ENCODE measurements around the gene CYLD. TPM values are rescaled to one million over a fixed set of nuclear protein-coding genes. Genes with fewer than 3 reads are reported as not detected.

Gene CYLD
- total RNA-seq, 1 donor from 2014 or later: 33.9 TPM

DNA sequence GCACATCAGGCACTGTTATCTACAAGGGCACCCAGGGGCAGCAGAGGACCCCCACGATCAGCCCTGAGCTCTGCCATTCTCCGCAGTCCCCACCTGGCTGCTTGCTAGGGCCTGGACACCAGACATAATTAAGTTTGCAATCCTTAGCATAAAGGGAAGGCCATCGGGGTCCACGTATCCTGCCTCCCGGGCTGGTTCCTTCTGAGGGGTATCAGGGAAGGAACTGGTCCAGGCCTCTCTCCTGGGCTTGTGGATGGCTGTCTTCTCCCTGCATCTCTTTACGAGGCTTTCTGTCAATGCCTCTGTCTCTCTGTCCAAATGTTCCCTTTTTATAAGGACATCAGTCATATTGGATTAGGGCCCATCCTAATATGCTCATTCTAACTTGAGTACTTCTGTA, 77.8 kb downstream of the CYLD start:
- no peaks in the 10 kb centered on the region for H3K4me1 ChIP-seq
- intact Hi-C loops (cut with DNase I): no loop called here
- H3K27me3 ChIP-seq: no peaks in the 10 kb centered on the region
- DNase-seq (ENCODE audit: extremely low spot score in 2 of 2): peak in 1 of 2 donors; percentile 11
- H3K27ac ChIP-seq: no peak overlapping the region
- H3K9me3 ChIP-seq: no peaks in the 10 kb centered on the region
- H3K36me3 ChIP-seq: no peaks in the 10 kb centered on the region
- no peak overlapping the region for H3K4me3 ChIP-seq
- TF ChIP-seq POLR2A (IDR thresholded peaks at IDR 0.05) (no peak), POLR2AphosphoS5 (IDR thresholded peaks at IDR 0.05; ENCODE audit: insufficient read depth in 1 of 2, low read depth in 1 of 2) (no peak)
- TF ChIP-seq, protein P1, sequence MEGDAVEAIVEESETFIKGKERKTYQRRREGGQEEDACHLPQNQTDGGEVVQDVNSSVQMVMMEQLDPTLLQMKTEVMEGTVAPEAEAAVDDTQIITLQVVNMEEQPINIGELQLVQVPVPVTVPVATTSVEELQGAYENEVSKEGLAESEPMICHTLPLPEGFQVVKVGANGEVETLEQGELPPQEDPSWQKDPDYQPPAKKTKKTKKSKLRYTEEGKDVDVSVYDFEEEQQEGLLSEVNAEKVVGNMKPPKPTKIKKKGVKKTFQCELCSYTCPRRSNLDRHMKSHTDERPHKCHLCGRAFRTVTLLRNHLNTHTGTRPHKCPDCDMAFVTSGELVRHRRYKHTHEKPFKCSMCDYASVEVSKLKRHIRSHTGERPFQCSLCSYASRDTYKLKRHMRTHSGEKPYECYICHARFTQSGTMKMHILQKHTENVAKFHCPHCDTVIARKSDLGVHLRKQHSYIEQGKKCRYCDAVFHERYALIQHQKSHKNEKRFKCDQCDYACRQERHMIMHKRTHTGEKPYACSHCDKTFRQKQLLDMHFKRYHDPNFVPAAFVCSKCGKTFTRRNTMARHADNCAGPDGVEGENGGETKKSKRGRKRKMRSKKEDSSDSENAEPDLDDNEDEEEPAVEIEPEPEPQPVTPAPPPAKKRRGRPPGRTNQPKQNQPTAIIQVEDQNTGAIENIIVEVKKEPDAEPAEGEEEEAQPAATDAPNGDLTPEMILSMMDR (IDR thresholded peaks at IDR 0.05): no peak

DNA sequence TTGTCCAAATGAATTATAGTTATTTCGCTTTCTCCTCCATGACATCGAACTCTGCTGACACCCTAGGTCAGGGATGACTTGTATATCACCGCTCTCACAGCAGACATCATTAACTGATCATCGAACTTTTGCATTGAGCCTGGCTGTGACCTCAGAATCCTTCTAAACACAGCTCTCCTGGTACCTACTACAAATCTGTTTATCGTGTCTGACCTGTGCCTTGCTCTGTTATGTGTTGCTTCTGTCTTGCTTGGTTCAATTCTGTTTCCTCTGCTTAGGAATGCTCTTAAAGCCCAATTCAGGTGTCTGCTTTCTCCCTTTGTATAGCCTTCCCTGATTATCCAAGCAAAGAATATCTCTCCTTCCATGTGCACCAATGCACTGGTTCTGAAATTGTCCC, 78.3 kb downstream of the CYLD start:
- TF ChIP-seq POLR2A (IDR thresholded peaks at IDR 0.05) (no peak), POLR2AphosphoS5 (IDR thresholded peaks at IDR 0.05; ENCODE audit: insufficient read depth in 1 of 2, low read depth in 1 of 2) (no peak)
- TF ChIP-seq, protein P1 (IDR thresholded peaks at IDR 0.05): no peak
- Histone ChIP-seq H3K36me3 (no peaks in the 10 kb centered on the region), H3K27me3 (no peaks in the 10 kb centered on the region), H3K9me3 (no peaks in the 10 kb centered on the region), H3K4me1 (no peaks in the 10 kb centered on the region), H3K27ac (no peak overlapping the region), H3K4me3 (no peak overlapping the region)
- DNase-seq (ENCODE audit: extremely low spot score in 2 of 2): peak in 1 of 2 donors; percentile 25
- intact Hi-C loops (cut with DNase I): no loop called here

DNA sequence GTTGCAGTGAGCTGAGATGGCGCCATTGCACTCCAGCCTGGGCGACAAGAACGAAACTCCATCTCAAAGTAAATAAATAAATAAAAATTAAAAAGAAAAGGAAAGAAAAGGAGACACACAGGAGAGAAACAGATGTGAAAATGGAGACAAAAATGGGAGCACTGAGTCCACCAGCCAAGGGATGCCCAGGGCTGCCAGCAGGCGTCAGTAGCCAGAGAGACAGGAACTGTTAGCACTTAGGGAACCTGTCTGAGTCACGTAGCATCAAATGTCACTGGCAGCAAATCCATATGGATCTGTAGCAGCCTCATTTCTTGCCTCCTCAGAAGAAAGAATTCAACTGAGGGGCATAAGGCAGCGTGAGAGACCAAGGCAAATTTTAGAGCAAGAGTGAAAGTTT, 79.7 kb downstream of the CYLD start:
- intact Hi-C loops (cut with DNase I): no loop called here
- TF ChIP-seq, protein P1 (IDR thresholded peaks at IDR 0.05): no peak
- TF ChIP-seq POLR2AphosphoS5 (IDR thresholded peaks at IDR 0.05; ENCODE audit: insufficient read depth in 1 of 2, low read depth in 1 of 2): no peak
- TF ChIP-seq POLR2A (IDR thresholded peaks at IDR 0.05): no peak
- Histone ChIP-seq H3K9me3 (no peaks in the 10 kb centered on the region), H3K27ac (no peak overlapping the region), H3K4me1 (no peaks in the 10 kb centered on the region), H3K4me3 (no peak overlapping the region), H3K36me3 (no peaks in the 10 kb centered on the region), H3K27me3 (no peaks in the 10 kb centered on the region)
- DNase-seq (ENCODE audit: extremely low spot score in 2 of 2): peak in 1 of 2 donors; percentile 13

DNA sequence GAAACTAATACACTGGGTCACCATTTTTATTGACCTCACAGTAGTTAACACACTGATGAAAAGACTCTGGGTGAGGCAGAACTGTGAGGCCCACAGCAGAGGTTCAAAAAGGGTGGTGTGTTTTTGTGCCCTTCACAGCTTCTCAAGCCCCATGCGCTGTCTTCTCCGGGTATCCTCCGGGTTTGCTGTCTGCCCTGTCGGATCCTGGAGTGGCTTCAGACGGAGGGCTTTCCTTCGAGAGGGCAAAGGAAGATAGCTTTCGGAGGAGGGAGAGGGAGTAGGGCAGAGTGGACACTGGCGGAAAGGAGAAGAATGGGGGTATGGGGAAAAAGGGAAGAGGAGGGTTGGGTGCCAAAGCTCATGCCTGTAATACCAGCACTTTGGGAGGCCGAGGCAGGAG, 80.8 kb downstream of the CYLD start:
- TF ChIP-seq, protein P1 (IDR thresholded peaks at IDR 0.05): no peak
- TF ChIP-seq POLR2AphosphoS5 (IDR thresholded peaks at IDR 0.05; ENCODE audit: insufficient read depth in 1 of 2, low read depth in 1 of 2) (no peak), POLR2A (IDR thresholded peaks at IDR 0.05) (no peak)
- Histone ChIP-seq H3K4me3 (no peak overlapping the region), H3K4me1 (no peaks in the 10 kb centered on the region), H3K27me3 (no peaks in the 10 kb centered on the region), H3K27ac (no peak overlapping the region), H3K36me3 (no peaks in the 10 kb centered on the region), H3K9me3 (no peaks in the 10 kb centered on the region)
- DNase-seq (ENCODE audit: extremely low spot score in 2 of 2): peak in 1 of 2 donors; percentile 72
- intact Hi-C loops (cut with DNase I): no loop called here

DNA sequence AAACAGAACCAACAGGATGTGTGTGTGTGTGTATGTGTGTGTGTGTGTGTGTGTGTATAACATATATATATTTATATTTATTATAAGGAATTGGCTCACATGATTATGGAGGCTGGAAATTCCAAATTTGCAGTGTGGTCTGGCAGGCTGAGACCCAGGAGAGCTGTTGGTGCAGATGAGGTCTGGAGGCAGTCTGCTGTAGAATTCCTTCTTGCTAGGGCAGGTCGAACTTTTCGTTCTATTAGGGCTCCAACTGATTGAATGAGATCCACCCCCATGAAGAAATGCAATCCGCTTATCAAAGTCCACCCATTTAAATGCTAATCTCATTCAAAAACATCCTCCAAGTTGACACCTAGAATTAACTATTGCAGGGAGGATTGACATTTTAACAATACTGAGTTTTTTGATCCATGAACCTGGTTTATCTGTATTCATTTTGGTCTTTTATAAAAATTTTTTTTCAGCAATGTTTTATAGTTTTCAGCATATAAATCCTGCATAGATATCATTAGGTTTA, 85.0 kb downstream of the CYLD start:
- intact Hi-C loops (cut with DNase I): no loop called here

More for the DNA sequence above, 85.0 kb downstream of the CYLD start:
- no peaks in the 10 kb centered on the region for H3K9me3 ChIP-seq
- no peak overlapping the region for H3K27ac ChIP-seq
- no peaks in the 10 kb centered on the region for H3K36me3 ChIP-seq
- no peak for DNase-seq (ENCODE audit: extremely low spot score in 2 of 2)
- no peaks in the 10 kb centered on the region for H3K27me3 ChIP-seq
- TF ChIP-seq, protein P1 (IDR thresholded peaks at IDR 0.05): no peak
- no peak for TF ChIP-seq POLR2AphosphoS5 (IDR thresholded peaks at IDR 0.05; ENCODE audit: insufficient read depth in 1 of 2, low read depth in 1 of 2)
- TF ChIP-seq POLR2A (IDR thresholded peaks at IDR 0.05): no peak
- H3K4me1 ChIP-seq: no peaks in the 10 kb centered on the region
- H3K4me3 ChIP-seq: no peak overlapping the region

Data from vagina (tissue), 2 donors.